KMS-11 (cell line): Measurements from ENCODE around the gene NEMF.

Experiments
- H2AFZ ChIP-seq: fragments of 200-600 bp; sonication (generic); 2 replicates; pipeline ENCODE4 v1.6.1; 2016; ENCODE audit warnings: antibody characterized with exemption, mixed run types, low read depth
- H3K27ac ChIP-seq: fragments of 200-600 bp; sonication (generic); 2 replicates; pipeline ENCODE4 v1.6.1; 2016; ENCODE audit warnings: mild to moderate bottlenecking, mixed run types
- H3K27me3 ChIP-seq: fragments of 200-600 bp; sonication (generic); 2 replicates; pipeline ENCODE4 v1.6.1; 2017; ENCODE audit warnings: mild to moderate bottlenecking, low read depth, mixed run types, moderate library complexity; ENCODE audit not compliant: insufficient read depth
- H3K36me3 ChIP-seq: fragments of 200-600 bp; sonication (generic); 2 replicates; pipeline ENCODE4 v1.6.1; 2017; ENCODE audit warnings: mild to moderate bottlenecking, mixed run types; ENCODE audit not compliant: insufficient read depth
- H3K4me1 ChIP-seq: fragments of 200-600 bp; sonication (generic); 2 replicates; pipeline ENCODE4 v1.6.1; 2016; ENCODE audit warnings: mild to moderate bottlenecking, low read depth, mixed run types; ENCODE audit not compliant: poor library complexity, severe bottlenecking
- H3K4me2 ChIP-seq: fragments of 200-600 bp; sonication (generic); 2 replicates; pipeline ENCODE4 v1.7.0; 2016; ENCODE audit warnings: mild to moderate bottlenecking, mixed run types
- H3K4me3 ChIP-seq: fragments of 200-600 bp; sonication (generic); IDR thresholded peaks from 2 replicates; pipeline ENCODE4 v1.6.1; 2017; ENCODE audit warnings: low read depth, low read length, mixed read lengths; ENCODE audit not compliant: insufficient read depth
- H3K79me2 ChIP-seq: fragments of 200-600 bp; sonication (generic); 2 replicates; pipeline ENCODE4 v1.6.1; 2016; ENCODE audit warnings: low read depth, mixed run types; ENCODE audit not compliant: insufficient read depth
- H3K9ac ChIP-seq: fragments of 200-600 bp; sonication (generic); 2 replicates; pipeline ENCODE4 v1.6.1; 2016; ENCODE audit warnings: mild to moderate bottlenecking, mixed run types
- H4K20me1 ChIP-seq: fragments of 200-600 bp; sonication (generic); 2 replicates; pipeline ENCODE4 v1.6.1; 2016; ENCODE audit warnings: mild to moderate bottlenecking, mixed run types; ENCODE audit not compliant: insufficient read depth
- CTCF ChIP-seq: fragments of 200-600 bp; sonication (generic); conservative IDR thresholded peaks from 2 replicates; pipeline ENCODE4 v1.6.1; 2017; ENCODE audit warnings: low read depth, mild to moderate bottlenecking, antibody characterized with exemption, low read length, moderate library complexity, mixed read lengths

The NEMF gene

GRCh38 chr14:49767571-49768300 is 84.9 kb downstream of the NEMF start, which contains the start of gene KLHDC2:
Gene KLHDC2 (plus strand): TSS chr14:49768153. CDS start chr14:49768469, 316 bp downstream.
- Histone ChIP-seq H3K36me3 (no peaks in the 10 kb centered on the region), H4K20me1 (no peaks in the 10 kb centered on the region), H3K27me3 (no peaks in the 10 kb centered on the region), H3K4me3 (no peak within 1 kb of the TSS), H3K27ac (peak within 1 kb of the TSS; percentile 95), H2AFZ (peak within 1 kb of the TSS; percentile 78), H3K79me2 (peaks cover 12% of the 10 kb centered on the region; the same call in 1 of the 2 replicates), H3K4me2 (peak within 1 kb of the TSS; percentile 86), H3K9ac (peak within 1 kb of the TSS; percentile 95), H3K4me1 (peaks cover 31% of the 10 kb centered on the region)
- TF ChIP-seq CTCF, result no peak

- Histone ChIP-seq H3K4me2 (peak overlapping the region; percentile 80), H3K36me3 (no peaks in the 10 kb centered on the region), H3K27ac (peak overlapping the region; percentile 95), H3K27me3 (no peaks in the 10 kb centered on the region), H3K79me2 (peaks cover 12% of the 10 kb centered on the region; the same call in 1 of the 2 replicates), H4K20me1 (no peaks in the 10 kb centered on the region), H3K4me3 (no peak overlapping the region), H3K4me1 (peaks cover 31% of the 10 kb centered on the region), H3K9ac (peak overlapping the region; percentile 95), H2AFZ (peak overlapping the region; percentile 78)
- no peak for TF ChIP-seq CTCF
Observed at GRCh38 chr14:49767270-49767570, 85.4 kb downstream of the NEMF start.

GRCh38 chr14:49766839-49767238 is 85.7 kb downstream of the NEMF start:
- Histone ChIP-seq H3K4me3 (no peak overlapping the region), H3K4me1 (peaks cover 31% of the 10 kb centered on the region), H3K9ac (peak overlapping the region; percentile 95), H3K36me3 (no peaks in the 10 kb centered on the region), H3K4me2 (peak overlapping the region; percentile 80), H4K20me1 (no peaks in the 10 kb centered on the region), H2AFZ (peak overlapping the region; percentile 78), H3K79me2 (peaks cover 12% of the 10 kb centered on the region; the same call in 1 of the 2 replicates), H3K27ac (peak overlapping the region; percentile 95), H3K27me3 (no peaks in the 10 kb centered on the region)
- no peak for TF ChIP-seq CTCF

- H3K79me2 ChIP-seq, result no peaks in the 10 kb centered on the region
- no peaks in the 10 kb centered on the region for H4K20me1 ChIP-seq
- no peak overlapping the region for H2AFZ ChIP-seq
- H3K27ac ChIP-seq, result no peak overlapping the region
- H3K9ac ChIP-seq, result no peak overlapping the region
- no peak overlapping the region for H3K4me2 ChIP-seq
- TF ChIP-seq CTCF, result no peak
- peaks cover 9% of the 10 kb centered on the region for H3K4me1 ChIP-seq
- H3K4me3 ChIP-seq, result no peak overlapping the region
- no peaks in the 10 kb centered on the region for H3K36me3 ChIP-seq
- H3K27me3 ChIP-seq, result no peaks in the 10 kb centered on the region
Observed at GRCh38 chr14:49761839-49762551, 90.6 kb downstream of the NEMF start.
